Bronchial epithelial cell (primary cell): ENCODE data around the gene LONRF2. TPM values are rescaled to one million over a fixed set of nuclear protein-coding genes. Genes with fewer than 3 reads are reported as not detected.

ENCODE experiments used
- DNase-seq: peaks from one replicate; pipeline ENCODE4 v3.0.0-alpha.2; 2010; ENCODE audit warnings: low read depth
- FAIRE-seq: peaks from 2 replicates; lab custom pipeline; 2011; peaks lifted over from hg19 to GRCh38; lab: Jason Lieb, UNC
- H3K27me3 ChIP-seq: 2 replicates; pipeline ENCODE4 v1.5.1; 2011; ENCODE audit warnings: low read length; ENCODE audit not compliant: control insufficient read depth, insufficient read depth
- H3K36me3 ChIP-seq: 2 replicates; pipeline ENCODE4 v1.5.1; 2011; ENCODE audit warnings: low read length; ENCODE audit not compliant: control insufficient read depth, insufficient read depth
- H3K4me3 ChIP-seq: 2 replicates; pipeline ENCODE4 v1.5.1; 2011; ENCODE audit warnings: mild to moderate bottlenecking, low read depth, low read length, control low read depth
- CTCF ChIP-seq: IDR thresholded peaks from 2 replicates; pipeline ENCODE4 v1.5.1; 2011; ENCODE audit warnings: mild to moderate bottlenecking, moderate library complexity, low read length, control low read depth, inconsistent platforms; ENCODE audit not compliant: insufficient read depth, severe bottlenecking
- total RNA-seq: library from RNA; depleted of rRNA; stranded (reverse); fragments of >200 nt; gene quantifications from 2 replicates; pipeline ENCODE4 v1.2.1, GENCODE V29; 2014

LONRF2 gene
- total RNA-seq, 1 donor from 2014 or later: not detected

GRCh38 chr2:100248044-100248330, 74.3 kb downstream of the LONRF2 start:
- FAIRE-seq (no peak), DNase-seq (no peak)
- TF ChIP-seq CTCF: no peak
- Histone ChIP-seq H3K4me3 (no peak overlapping the region), H3K36me3 (no peaks in the 10 kb centered on the region), H3K27me3 (no peaks in the 10 kb centered on the region)

GRCh38 chr2:100247256-100248043, 74.9 kb downstream of the LONRF2 start:
- no peak for DNase-seq

DNA sequence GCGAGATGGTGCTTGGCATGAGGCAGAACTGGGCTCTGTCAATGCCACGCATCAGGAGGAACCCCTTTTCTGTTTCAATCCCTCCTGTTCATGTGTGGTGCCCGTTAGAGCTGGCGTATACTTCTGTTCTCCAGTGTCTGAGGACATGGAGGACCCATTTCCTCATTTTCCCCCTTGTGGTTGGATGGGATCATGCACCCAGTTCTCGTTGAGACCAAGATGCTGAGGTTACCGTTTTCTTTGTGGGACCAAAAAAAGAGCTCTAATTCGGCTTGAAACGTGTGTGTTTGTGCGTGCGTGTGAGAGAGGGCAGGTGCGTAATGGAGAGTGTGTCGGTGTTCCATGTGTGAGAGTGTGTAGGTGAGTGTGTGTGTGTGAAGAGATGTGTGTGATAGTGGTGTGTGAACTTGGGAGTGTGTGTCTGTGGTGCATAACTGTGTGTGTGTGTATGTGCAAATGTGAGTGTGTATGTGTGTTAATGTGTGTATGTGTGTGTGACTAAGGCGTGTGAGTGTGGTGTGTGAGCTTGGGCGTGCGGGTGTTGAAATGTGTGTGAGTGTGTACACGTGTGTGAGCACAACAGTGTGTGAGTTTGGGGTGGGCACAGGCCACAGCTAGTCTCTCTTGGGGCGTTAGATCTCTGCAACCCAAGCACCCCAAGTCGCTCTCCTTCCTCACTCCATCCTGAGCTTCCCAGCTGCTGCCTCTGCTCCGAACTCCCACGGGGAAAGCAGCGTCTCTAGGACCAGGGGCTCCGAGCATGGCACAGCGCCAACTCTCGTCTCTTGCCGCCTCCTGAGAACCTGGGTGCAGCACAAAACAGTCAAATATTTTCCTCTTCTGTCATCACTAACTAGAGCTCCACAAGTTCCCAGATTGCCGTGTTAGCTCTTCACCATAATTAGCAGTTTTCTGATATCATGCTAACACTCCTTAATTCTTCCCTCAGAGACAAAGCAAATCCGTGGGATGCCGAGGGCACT, 75.8 kb downstream of the LONRF2 start:
- peak; percentile 12 for DNase-seq
- peak; percentile 32 for FAIRE-seq
- H3K27me3 ChIP-seq: no peaks in the 10 kb centered on the region
- H3K4me3 ChIP-seq: no peak overlapping the region
- H3K36me3 ChIP-seq: no peaks in the 10 kb centered on the region
- TF ChIP-seq CTCF: peak; percentile 24

More at GRCh38 chr2:100247256-100248043, 74.9 kb downstream of the LONRF2 start:
- FAIRE-seq: no peak
- no peak for TF ChIP-seq CTCF
- Histone ChIP-seq H3K36me3 (no peaks in the 10 kb centered on the region), H3K4me3 (no peak overlapping the region), H3K27me3 (no peaks in the 10 kb centered on the region)

DNA sequence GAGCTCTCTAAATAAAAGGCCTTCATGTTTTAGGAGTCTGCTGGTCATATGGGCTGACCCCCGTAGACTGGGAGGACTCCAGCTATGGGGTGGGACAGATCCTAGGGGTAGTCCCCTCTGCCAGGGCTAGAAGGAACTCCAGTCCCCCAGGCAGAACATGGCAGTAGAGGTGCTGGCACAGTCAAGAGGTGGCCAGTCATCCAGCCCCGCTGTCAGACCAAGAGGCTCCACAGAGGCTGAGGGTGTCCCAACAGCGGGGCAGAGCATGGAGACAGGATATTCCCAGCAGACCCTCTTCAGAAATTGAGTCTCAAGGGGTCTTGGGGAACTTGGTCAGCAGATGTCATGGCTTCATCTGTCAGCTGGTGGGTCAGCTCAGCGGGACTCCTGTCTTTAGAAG, 76.6 kb downstream of the LONRF2 start:
- H3K36me3 ChIP-seq: no peaks in the 10 kb centered on the region
- no peak overlapping the region for H3K4me3 ChIP-seq
- no peaks in the 10 kb centered on the region for H3K27me3 ChIP-seq
- DNase-seq (no peak), FAIRE-seq (no peak)
- TF ChIP-seq CTCF: no peak

GRCh38 chr2:100244881-100245605, 77.3 kb downstream of the LONRF2 start:
- no peak for DNase-seq
- Histone ChIP-seq H3K27me3 (no peaks in the 10 kb centered on the region), H3K36me3 (no peaks in the 10 kb centered on the region), H3K4me3 (no peak overlapping the region)
- no peak for TF ChIP-seq CTCF
- FAIRE-seq: no peak
